HCT116 (cell line): ENCODE results near the gene GSTO2. TPM values are rescaled to one million over a fixed set of nuclear protein-coding genes. Genes with fewer than 3 reads are reported as not detected.

Experiments used
- ATAC-seq: fragments of 200-7000 bp; cut with Tn5 transposase; 2 replicates; pipeline ENCODE4 v1.9.1; 2020; ENCODE audit warnings: mild to moderate bottlenecking, moderate library complexity
- BruUV-seq: library from RNA; stranded (reverse); fragments of 400-500 nt; replicated peaks from 2 replicates; lab custom pipeline; 2021; lab: Mats Ljungman, UMichigan
- CTCF ChIA-PET: fragments of 300-600 bp; sonication (Branson Sonifier 250); formaldehyde crosslinking; loops from one replicate; lab custom pipeline; 2021; ENCODE audit warnings: antibody characterized with exemption; lab: Charles Lee
- POLR2A ChIA-PET: fragments of 300-600, 350-600 bp; sonication (Branson Sonifier 250); formaldehyde crosslinking; loops from one replicate; lab custom pipeline; 2021; ENCODE audit warnings: antibody characterized with exemption; lab: Charles Lee
- RAD21 ChIA-PET, 2 experiments: fragments of 300-600 bp; sonication (Branson Sonifier 250); formaldehyde crosslinking; loops; one replicate each; lab custom pipeline; 2023; ENCODE audit warnings: low total read pairs in 2 of 2; ENCODE audit not compliant: uncharacterized antibody in 2 of 2, unreplicated experiment in 2 of 2, low non-redundant PET in 1 of 2; lab: Charles Lee
- DNase-seq: peaks from one replicate; pipeline ENCODE4 v3.0.0-alpha.2; 2010; ENCODE audit warnings: low read depth, low spot score
- H2AFZ ChIP-seq: fragments of 200-600 bp; shearing (Covaris generic), sonication (generic); 2 replicates; pipeline ENCODE4 v1.6.1; 2017; ENCODE audit warnings: low read depth, mixed run types, mixed read lengths, antibody characterized with exemption, low read length; ENCODE audit not compliant: poor library complexity, severe bottlenecking
- H3K27ac ChIP-seq: 2 replicates; pipeline ENCODE4 v1.5.1; 2012; ENCODE audit warnings: low read depth, low read length
- H3K27me3 ChIP-seq: fragments of 200-600 bp; sonication (generic); 2 replicates; pipeline ENCODE4 v1.6.1; 2016; ENCODE audit warnings: mixed run types, low read length, mixed read lengths; ENCODE audit not compliant: insufficient read depth
- H3K36me3 ChIP-seq, 2 experiments: fragments of 200-500 bp in 1 of 2; fragments of 200-600 bp in 1 of 2; sonication (Bioruptor generic) in 1 of 2; sonication (generic) in 1 of 2; 2 replicates each; pipeline versions ENCODE4 v1.5.1 to v1.6.1; 2014 to 2016; ENCODE audit warnings: low read length in 2 of 2, inconsistent platforms in 1 of 2, mixed read lengths in 1 of 2, mixed run types in 1 of 2; ENCODE audit not compliant: insufficient read depth in 2 of 2, control insufficient read depth in 1 of 2
- H3K4me1 ChIP-seq, 2 experiments: fragments of 200-600 bp in 1 of 2; sonication (generic) in 1 of 2; 2 replicates each; pipeline versions ENCODE4 v1.5.1 to v1.6.1; 2012 to 2017; ENCODE audit warnings: low read length in 2 of 2, inconsistent platforms in 1 of 2, mild to moderate bottlenecking in 1 of 2, mixed read lengths in 1 of 2, mixed run types in 1 of 2, moderate library complexity in 1 of 2; ENCODE audit not compliant: insufficient read depth in 2 of 2, control insufficient read depth in 1 of 2
- H3K4me2 ChIP-seq: fragments of 200-600 bp; sonication (generic); 2 replicates; pipeline ENCODE4 v1.6.1; 2017; ENCODE audit warnings: mixed run types, low read length, mixed read lengths
- H3K4me3 ChIP-seq, 2 experiments: fragments of 200-600 bp in 1 of 2; sonication (generic) in 1 of 2; replicated peaks in 1 of 2; 2 replicates each; pipeline ENCODE4 v1.5.1; 2011 to 2016; ENCODE audit warnings: low read length in 2 of 2, control low read depth in 1 of 2, low read depth in 1 of 2, mild to moderate bottlenecking in 1 of 2, mixed read lengths in 1 of 2, mixed run types in 1 of 2
- H3K79me2 ChIP-seq: fragments of 200-600 bp; sonication (generic); 2 replicates; pipeline ENCODE4 v1.6.1; 2017; ENCODE audit warnings: mild to moderate bottlenecking, mixed run types, low read length, moderate library complexity, mixed read lengths; ENCODE audit not compliant: insufficient read depth
- H3K9ac ChIP-seq: fragments of 200-600 bp; sonication (generic); 2 replicates; pipeline ENCODE4 v1.6.1; 2016; ENCODE audit warnings: low read length, mixed read lengths
- H3K9me2 ChIP-seq: fragments of 200-600 bp; sonication (generic), shearing (Covaris generic); 2 replicates; pipeline ENCODE4 v1.6.1; 2017; ENCODE audit warnings: mixed run types, mild to moderate bottlenecking, moderate library complexity; ENCODE audit not compliant: insufficient read depth
- H3K9me3 ChIP-seq, 2 experiments: fragments of 200-500 bp in 1 of 2; fragments of 200-600 bp in 1 of 2; sonication (Bioruptor generic) in 1 of 2; sonication (generic) in 1 of 2; 2 replicates each; pipeline ENCODE4 v1.6.1; 2014 to 2017; ENCODE audit warnings: low read length in 2 of 2, mixed read lengths in 2 of 2, inconsistent platforms in 1 of 2, low read depth in 1 of 2, mild to moderate bottlenecking in 1 of 2, mixed run types in 1 of 2, moderate library complexity in 1 of 2; ENCODE audit not compliant: control insufficient read depth in 1 of 2, insufficient read depth in 1 of 2
- H4K20me1 ChIP-seq: fragments of 200-600 bp; sonication (generic), shearing (Covaris generic); 2 replicates; pipeline ENCODE4 v1.6.1; 2017; ENCODE audit warnings: mixed run types, mild to moderate bottlenecking, moderate library complexity; ENCODE audit not compliant: insufficient read depth
- ATF3 ChIP-seq: IDR thresholded peaks from 2 replicates; pipeline ENCODE4 v1.6.1; 2012
- CTCF ChIP-seq, 3 experiments: fragments of 200-600 bp in 1 of 3; sonication (generic) in 1 of 3; IDR thresholded peaks in 2 of 3; conservative IDR thresholded peaks in 1 of 3; 2 replicates each; pipeline ENCODE4 v1.5.1; 2012 to 2017; ENCODE audit warnings: low read depth in 2 of 3, low read length in 2 of 3, antibody characterized with exemption in 1 of 3, borderline replicate concordance in 1 of 3, control low read depth in 1 of 3, mild to moderate bottlenecking in 1 of 3, mixed read lengths in 1 of 3, mixed run types in 1 of 3, moderate library complexity in 1 of 3; ENCODE audit not compliant: insufficient read depth in 1 of 3
- FOSL1 ChIP-seq: IDR thresholded peaks from 2 replicates; pipeline ENCODE4 v1.6.1; 2012; ENCODE audit warnings: low read depth
- JUND ChIP-seq: IDR thresholded peaks from 2 replicates; pipeline ENCODE4 v1.6.1; 2012
- REST ChIP-seq: IDR thresholded peaks from 2 replicates; pipeline ENCODE4 v1.6.1; 2012; ENCODE audit warnings: low read depth
- SIN3A ChIP-seq: IDR thresholded peaks from 2 replicates; pipeline ENCODE4 v1.6.1; 2012; ENCODE audit warnings: low read depth
- SP1 ChIP-seq: IDR thresholded peaks from 2 replicates; pipeline ENCODE4 v1.6.1; 2012; ENCODE audit warnings: low read depth
- SRF ChIP-seq: IDR thresholded peaks from 2 replicates; pipeline ENCODE4 v1.6.1; 2012; ENCODE audit warnings: low read depth
- TCF7L2 ChIP-seq: IDR thresholded peaks from 2 replicates; pipeline ENCODE4 v1.7.0; 2011; ENCODE audit warnings: borderline replicate concordance, inconsistent platforms; ENCODE audit not compliant: insufficient read depth, insufficient read length; ENCODE audit errors: extremely low read depth
- ZBTB33 ChIP-seq: IDR thresholded peaks from 2 replicates; pipeline ENCODE4 v1.6.1; 2011; ENCODE audit warnings: mild to moderate bottlenecking, low read length, moderate library complexity; ENCODE audit not compliant: insufficient replicate concordance; ENCODE audit errors: extremely low read depth
- intact Hi-C: fragments of 100-400 bp; cut with micrococcal nuclease; formaldehyde crosslinking; loops from 2 replicates; pipeline ENCODE4 v1.10.0; 2022
- total RNA-seq: library from RNA; stranded (reverse); gene quantifications from one replicate; pipeline ENCODE4 v1.2.1, GENCODE V29; 2021; ENCODE audit not compliant: unreplicated experiment

Gene GSTO2
- total RNA-seq, 1 experiment from 2014 or later: 115 TPM

GRCh38 chr10:104351061-104351702, 82.2 kb downstream of the GSTO2 start:
- BruUV-seq: no TSS peak
- Histone ChIP-seq H3K4me2 (peak overlapping the region; percentile 12; the same call in 1 of the 2 replicates), H3K9ac (no peak overlapping the region), H3K27me3 (no peaks in the 10 kb centered on the region; the same call in 1 of the 2 replicates), H3K9me2 (no peaks in the 10 kb centered on the region), H3K4me1 (peaks cover 7 to 33% of the 10 kb centered on the region in 2 experiments; a peak in 3 of 4 replicates), H3K79me2 (no peaks in the 10 kb centered on the region), H3K9me3 (no peaks in the 10 kb centered on the region), H4K20me1 (no peaks in the 10 kb centered on the region), H3K36me3 (no peaks in the 10 kb centered on the region), H3K27ac (no peak overlapping the region), H3K4me3 (no peak overlapping the region), H2AFZ (no peak overlapping the region)
- TF ChIP-seq SP1 (peak; percentile 20; the same call in 1 of the 2 replicates), ZBTB33 (no peak), REST (no peak), FOSL1 (peak; percentile 46), TCF7L2 (no peak), ATF3 (0 out of 2 replicates have a peak, but pooled peaks have one; percentile 8), SRF (no peak), JUND (peak; percentile 33), CTCF (IDR thresholded peaks at IDR 0.05 in 2 of 3, conservative IDR thresholded peaks at IDR 0.05 in 1 of 3; ENCODE audit: borderline replicate concordance in 1 of 3, insufficient read depth in 1 of 3, low read depth in 2 of 3, low read length in 2 of 3) (no peak), SIN3A (no peak)
- ATAC-seq (no peak), DNase-seq (no peak)
- POLR2A ChIA-PET: interaction anchor here (1.3 to 2.0 kb wide), 4 partner anchors 13 to 82 kb away, joined by 3 to 6 read pairs (median 5); partner anchors contain the start of genes GSTO2 and ITPRIP
- intact Hi-C loops: loop anchor here (5.0 kb wide), 2 partner anchors 229 to 464 kb away; partner anchors contain the start of gene SFR1
- RAD21 ChIA-PET: interaction anchor here (0.5 to 2.2 kb wide), 6 partner anchors 9 to 306 kb away, joined by 3 to 6 read pairs (median 4); no protein-coding TSS in a partner anchor
- CTCF ChIA-PET: interaction anchor here (1.0 to 6.5 kb wide), 11 partner anchors 9 to 271 kb away, joined by 3 to 106 read pairs (median 8); partner anchors contain the start of genes GSTO1 and ITPRIP
